GM18508 (cell line): ENCODE results near the gene DCAF7.

Experiments used
- ATAC-seq: cut with Tn5 transposase; IDR thresholded peaks from one replicate; pipeline ENCODE4 v1.9.1; 2021; ENCODE audit warnings: moderate number of reproducible peaks; ENCODE audit not compliant: insufficient read depth, unreplicated experiment

Gene DCAF7

GRCh38 chr17:63578027-63578768 lies 27.9 kb downstream of the DCAF7 start:
- ATAC-seq: no peak

GRCh38 chr17:63578769-63579111 lies 28.5 kb downstream of the DCAF7 start:
- ATAC-seq: no peak

GRCh38 chr17:63579633-63580032 lies 29.4 kb downstream of the DCAF7 start:
- no peak for ATAC-seq

GRCh38 chr17:63587770-63588169 lies 37.5 kb downstream of the DCAF7 start:
- ATAC-seq: no peak

- no peak for ATAC-seq
Observed at GRCh38 chr17:63588797-63589196, 38.5 kb downstream of the DCAF7 start.

GRCh38 chr17:63589646-63590045 lies 39.4 kb downstream of the DCAF7 start:
- ATAC-seq: no peak

- ATAC-seq: no peak
Observed at GRCh38 chr17:63592797-63593196, 42.5 kb downstream of the DCAF7 start.

GRCh38 chr17:63595132-63595531 lies 44.9 kb downstream of the DCAF7 start:
- ATAC-seq: no peak

- ATAC-seq: no peak
Observed at GRCh38 chr17:63596856-63597586, 46.7 kb downstream of the DCAF7 start.

- no peak for ATAC-seq
Observed at GRCh38 chr17:63598281-63598680, 48.0 kb downstream of the DCAF7 start.

- ATAC-seq: no peak
Observed at GRCh38 chr17:63600569-63601438, 50.5 kb downstream of the DCAF7 start, which contains the start of gene TACO1. Gene TACO1 (plus strand): TSS chr17:63600895. CDS start chr17:63601084, 189 bp downstream.

- no peak for ATAC-seq
Observed at GRCh38 chr17:63601439-63602371, 51.4 kb downstream of the DCAF7 start.

- no peak for ATAC-seq
Observed at GRCh38 chr17:63609816-63610573, 59.7 kb downstream of the DCAF7 start.

GRCh38 chr17:63610854-63611253 lies 60.6 kb downstream of the DCAF7 start:
- no peak for ATAC-seq

- no peak for ATAC-seq
Observed at GRCh38 chr17:63611354-63611753, 61.1 kb downstream of the DCAF7 start.

GRCh38 chr17:63613663-63614062 lies 63.4 kb downstream of the DCAF7 start:
- no peak for ATAC-seq

- no peak for ATAC-seq
Observed at GRCh38 chr17:63621229-63621683, 71.0 kb downstream of the DCAF7 start.

- peak; percentile 83 for ATAC-seq
Observed at GRCh38 chr17:63621684-63622573, 71.7 kb downstream of the DCAF7 start, which contains the start of gene MAP3K3. Gene MAP3K3 (plus strand): TSS chr17:63622417. CDS start chr17:63622760, 343 bp downstream.
